SK-N-SH (cell line): ENCODE results near the gene EZH1. TPM values are rescaled to one million over a fixed set of nuclear protein-coding genes. Genes with fewer than 3 reads are reported as not detected.

Experiments used
- CTCF ChIA-PET: fragments of 300-600, 350-600 bp; formaldehyde crosslinking; extraction: SDS; loops from one replicate; lab custom pipeline; 2021; lab: Yijun Ruan, JAX
- POLR2A ChIA-PET: fragments of 350-600 bp; sonication (Branson Sonifier 250); formaldehyde crosslinking; extraction: SDS; loops from one replicate; lab custom pipeline; 2020; ENCODE audit warnings: antibody characterized with exemption, inconsistent platforms; lab: Yijun Ruan, JAX
- DNase-seq: peaks from one replicate; pipeline ENCODE4 v3.0.0; 2012
- H2AFZ ChIP-seq: fragments of 200-600 bp; sonication (generic); 2 replicates; pipeline ENCODE4 v1.8.1; 2016; ENCODE audit warnings: antibody characterized with exemption, mild to moderate bottlenecking, low read depth
- H3F3A ChIP-seq: fragments of 200-600 bp; sonication (generic); replicated peaks from 2 replicates; pipeline ENCODE3; 2016; ENCODE audit warnings: antibody characterized with exemption, mild to moderate bottlenecking; ENCODE audit not compliant: insufficient read depth
- H3K27ac ChIP-seq, 2 experiments: fragments of 200-500 bp in 1 of 2; fragments of 200-600 bp in 1 of 2; sonication (Bioruptor generic) in 1 of 2; sonication (generic), shearing (Covaris generic) in 1 of 2; 2 replicates each; pipeline versions ENCODE4 v1.5.1 to v1.6.1; 2014 to 2016; ENCODE audit warnings: low read depth in 2 of 2, inconsistent platforms in 1 of 2, low read length in 1 of 2, mild to moderate bottlenecking in 1 of 2, mixed read lengths in 1 of 2
- H3K27me3 ChIP-seq: fragments of 200-600 bp; sonication (generic), shearing (Covaris generic); 2 replicates; pipeline ENCODE4 v1.6.1; 2016; ENCODE audit warnings: mixed run types; ENCODE audit not compliant: insufficient read depth
- H3K36me3 ChIP-seq, 2 experiments: fragments of 200-500 bp in 1 of 2; fragments of 200-600 bp in 1 of 2; sonication (Bioruptor generic) in 1 of 2; sonication (generic) in 1 of 2; replicated peaks in 1 of 2; 2 replicates each; pipeline versions ENCODE3 to v1.5.1; 2014 to 2016; ENCODE audit warnings: low read length in 1 of 2, mild to moderate bottlenecking in 1 of 2; ENCODE audit not compliant: insufficient read depth in 2 of 2, control insufficient read depth in 1 of 2
- H3K4me1 ChIP-seq, 2 experiments: fragments of 200-500 bp in 1 of 2; fragments of 200-600 bp in 1 of 2; sonication (Bioruptor generic) in 1 of 2; sonication (generic), shearing (Covaris generic) in 1 of 2; 2 replicates each; pipeline versions ENCODE4 v1.5.1 to v1.6.1; 2014 to 2016; ENCODE audit warnings: low read depth in 1 of 2, low read length in 1 of 2, mixed run types in 1 of 2; ENCODE audit not compliant: insufficient read depth in 2 of 2, control insufficient read depth in 1 of 2
- H3K4me2 ChIP-seq: fragments of 200-600 bp; sonication (generic), shearing (Covaris generic); 2 replicates; pipeline ENCODE4 v1.6.1; 2017; ENCODE audit warnings: mixed run types
- H3K4me3 ChIP-seq, 2 experiments: fragments of 200-500 bp in 1 of 2; fragments of 200-600 bp in 1 of 2; sonication (Bioruptor generic) in 1 of 2; sonication (generic), shearing (Covaris generic) in 1 of 2; 2 replicates each; pipeline versions ENCODE4 v1.5.1 to v1.8.1; 2014 to 2016; ENCODE audit warnings: low read depth in 2 of 2, inconsistent platforms in 1 of 2, low read length in 1 of 2, mild to moderate bottlenecking in 1 of 2, mixed read lengths in 1 of 2, moderate library complexity in 1 of 2
- H3K79me2 ChIP-seq: fragments of 200-600 bp; sonication (generic); 2 replicates; pipeline ENCODE4 v1.8.1; 2017; ENCODE audit warnings: mild to moderate bottlenecking; ENCODE audit not compliant: insufficient read depth
- H3K9ac ChIP-seq: fragments of 200-600 bp; sonication (generic); 2 replicates; pipeline ENCODE4 v1.6.1; 2017; ENCODE audit warnings: mixed run types
- H3K9me2 ChIP-seq: fragments of 200-600 bp; sonication (generic); 2 replicates; pipeline ENCODE4 v1.6.1; 2017; ENCODE audit warnings: mixed run types
- H3K9me3 ChIP-seq: fragments of 200-600 bp; sonication (generic); 2 replicates; pipeline ENCODE4 v1.6.1; 2017; ENCODE audit warnings: mixed run types, mild to moderate bottlenecking, moderate library complexity
- H4K20me1 ChIP-seq: fragments of 200-600 bp; sonication (generic); 2 replicates; pipeline ENCODE4 v1.6.1; 2017; ENCODE audit warnings: mild to moderate bottlenecking, mixed run types; ENCODE audit not compliant: insufficient read depth
- CTCF ChIP-seq: fragments of 200-600 bp; sonication (generic); IDR thresholded peaks from 2 replicates; pipeline ENCODE4 v1.6.1; 2017; ENCODE audit warnings: antibody characterized with exemption, mild to moderate bottlenecking, moderate library complexity
- ELF1 ChIP-seq: IDR thresholded peaks from 2 replicates; pipeline ENCODE4 v1.4.0; 2012
- EP300 ChIP-seq, 2 experiments: IDR thresholded peaks; 2 replicates each; pipeline versions ENCODE4 v1.4.0 to v1.6.1; 2012; ENCODE audit warnings: borderline replicate concordance in 1 of 2, low read depth in 1 of 2, low read length in 1 of 2
- FOSL2 ChIP-seq: IDR thresholded peaks from 2 replicates; pipeline ENCODE4 v1.4.0; 2012; ENCODE audit warnings: low read depth, mild to moderate bottlenecking, moderate library complexity, borderline replicate concordance
- GATA2 ChIP-seq: sonication (generic); formaldehyde crosslinking; IDR thresholded peaks from 2 replicates; pipeline ENCODE4 v1.5.0; 2020; ENCODE audit warnings: mild to moderate bottlenecking, missing genetic modification reagents
- POLR2AphosphoS5 ChIP-seq: IDR thresholded peaks from 2 replicates; pipeline ENCODE4 v1.6.1; 2012; ENCODE audit warnings: low read depth, low read length
- RAD21 ChIP-seq: IDR thresholded peaks from 2 replicates; pipeline ENCODE4 v1.6.1; 2012; ENCODE audit warnings: mild to moderate bottlenecking, low read length
- RCOR1 ChIP-seq: fragments of 150-350 bp; IDR thresholded peaks from 2 replicates; pipeline ENCODE4 v1.6.1; 2017; ENCODE audit warnings: antibody characterized with exemption, low read length
- RXRA ChIP-seq: IDR thresholded peaks from 2 replicates; pipeline ENCODE4 v1.4.0; 2012; ENCODE audit warnings: low read depth, mild to moderate bottlenecking, borderline replicate concordance
- SIN3A ChIP-seq: IDR thresholded peaks from 2 replicates; pipeline ENCODE4 v1.6.1; 2012; ENCODE audit warnings: low read depth, mild to moderate bottlenecking, low read length, moderate library complexity, borderline replicate concordance
- TEAD4 ChIP-seq: IDR thresholded peaks from 2 replicates; pipeline ENCODE4 v1.4.0; 2012; ENCODE audit warnings: mild to moderate bottlenecking, borderline replicate concordance; ENCODE audit not compliant: insufficient read depth
- YY1 ChIP-seq: IDR thresholded peaks from 2 replicates; pipeline ENCODE4 v1.4.0; 2012; ENCODE audit warnings: low read depth, mild to moderate bottlenecking
- ZBTB33 ChIP-seq: IDR thresholded peaks from 2 replicates; pipeline ENCODE4 v1.4.0; 2012; ENCODE audit warnings: low read depth, borderline replicate concordance
- WGBS: methylation state at CpG from one replicate; pipeline ENCODE4 v1.1.6; 2017; ENCODE audit warnings: low lambda C conversion rate; 5-methylcytosine and 5-hydroxymethylcytosine counted together
- polyA plus RNA-seq, 3 experiments: library from polyadenylated mRNA; depleted of rRNA; stranded (reverse); fragments of >200 nt; gene quantifications; 2 replicates each; pipeline ENCODE4 v1.2.3, GENCODE V29; 2012
- TF ChIP-seq, protein P1 (sequence below): IDR thresholded peaks from 2 replicates; pipeline ENCODE4 v1.4.0; 2012; ENCODE audit warnings: low read depth
- TF ChIP-seq, protein P2 (sequence below): IDR thresholded peaks from 2 replicates; pipeline ENCODE4 v1.4.0; 2012; ENCODE audit warnings: low read depth, borderline replicate concordance

Gene EZH1
- polyA plus RNA-seq, 1 of the 3 experiments (the other 2 are of a cell fraction), result 28.6 TPM

GRCh38 chr17:42657824-42658588 is 86.8 kb downstream of the EZH1 start:
- TF ChIP-seq ZBTB33 (no peak), SIN3A (no peak), YY1 (no peak), GATA2 (CRISPR knock-in tag) (no peak), RXRA (no peak), CTCF (no peak), FOSL2 (no peak), POLR2AphosphoS5 (no peak), RAD21 (no peak), ELF1 (no peak), RCOR1 (no peak), TEAD4 (no peak), EP300 (IDR thresholded peaks at IDR 0.05; ENCODE audit: borderline replicate concordance in 1 of 2, low read depth in 1 of 2, low read length in 1 of 2) (no peak)
- TF ChIP-seq, protein P1, sequence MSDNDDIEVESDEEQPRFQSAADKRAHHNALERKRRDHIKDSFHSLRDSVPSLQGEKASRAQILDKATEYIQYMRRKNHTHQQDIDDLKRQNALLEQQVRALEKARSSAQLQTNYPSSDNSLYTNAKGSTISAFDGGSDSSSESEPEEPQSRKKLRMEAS, result no peak
- TF ChIP-seq, protein P2, sequence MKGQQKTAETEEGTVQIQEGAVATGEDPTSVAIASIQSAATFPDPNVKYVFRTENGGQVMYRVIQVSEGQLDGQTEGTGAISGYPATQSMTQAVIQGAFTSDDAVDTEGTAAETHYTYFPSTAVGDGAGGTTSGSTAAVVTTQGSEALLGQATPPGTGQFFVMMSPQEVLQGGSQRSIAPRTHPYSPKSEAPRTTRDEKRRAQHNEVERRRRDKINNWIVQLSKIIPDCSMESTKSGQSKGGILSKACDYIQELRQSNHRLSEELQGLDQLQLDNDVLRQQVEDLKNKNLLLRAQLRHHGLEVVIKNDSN, result no peak
- Histone ChIP-seq H3K36me3 (peaks cover 5 to 17% of the 10 kb centered on the region in 2 experiments), H3K4me2 (no peak overlapping the region), H3K27ac (no peak overlapping the region), H2AFZ (no peak overlapping the region), H3K9ac (no peak overlapping the region), H4K20me1 (no peaks in the 10 kb centered on the region), H3K79me2 (peaks cover 26% of the 10 kb centered on the region), H3K9me2 (no peaks in the 10 kb centered on the region), H3K27me3 (no peaks in the 10 kb centered on the region), H3K9me3 (no peaks in the 10 kb centered on the region), H3K4me1 (peaks cover 12 to 21% of the 10 kb centered on the region in 2 experiments; a peak in 2 of 4 replicates), H3K4me3 (no peak overlapping the region), H3F3A (peaks cover 28% of the 10 kb centered on the region)
- ChIA-PET POLR2A (interaction anchor here (1.4 to 1.9 kb wide), 3 partner anchors 19 to 80 kb away, joined by 8 read pairs; partner anchors contain the start of genes PLEKHH3 and PSMC3IP), CTCF (interaction anchor here (0.7 to 11.0 kb wide), 3 partner anchors 19 to 80 kb away, joined by 3 to 121 read pairs (median 36); partner anchors contain the start of genes PLEKHH3 and PSMC3IP)
- WGBS, result 94% methylated on average over 9 of the region's 9 CpGs
- no peak for DNase-seq
